ENCODE measurements around the gene FHIT. TPM values are rescaled to one million over a fixed set of nuclear protein-coding genes. Genes with fewer than 3 reads are reported as not detected.

Gene FHIT
- total RNA-seq, 1 donor from 2014 or later = 10.2 TPM

DNA sequence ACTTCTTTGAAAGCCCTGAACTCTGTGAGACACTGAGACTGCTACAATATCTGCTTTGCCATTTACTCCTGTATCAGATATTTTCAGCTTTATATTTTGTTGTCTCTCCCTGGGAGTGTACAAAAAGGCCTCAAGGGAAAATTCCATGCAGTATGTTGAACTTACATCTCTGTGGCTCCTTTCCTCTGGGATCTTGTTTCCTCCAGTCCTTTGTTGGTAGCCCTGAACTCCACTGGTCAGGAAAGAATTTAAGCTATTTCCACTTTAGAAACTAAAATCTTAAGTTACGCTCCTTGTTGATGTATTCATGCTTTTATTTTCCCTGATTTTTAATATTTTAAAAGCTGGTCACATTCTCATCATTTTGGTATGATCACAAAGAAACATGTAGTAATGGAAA, 277.9 kb downstream of the FHIT start:
- intact Hi-C loops (cut with DNase I) = no loop called here
- DNase-seq (ENCODE audit: low spot score) = no peak
- ATAC-seq = no peak

DNA sequence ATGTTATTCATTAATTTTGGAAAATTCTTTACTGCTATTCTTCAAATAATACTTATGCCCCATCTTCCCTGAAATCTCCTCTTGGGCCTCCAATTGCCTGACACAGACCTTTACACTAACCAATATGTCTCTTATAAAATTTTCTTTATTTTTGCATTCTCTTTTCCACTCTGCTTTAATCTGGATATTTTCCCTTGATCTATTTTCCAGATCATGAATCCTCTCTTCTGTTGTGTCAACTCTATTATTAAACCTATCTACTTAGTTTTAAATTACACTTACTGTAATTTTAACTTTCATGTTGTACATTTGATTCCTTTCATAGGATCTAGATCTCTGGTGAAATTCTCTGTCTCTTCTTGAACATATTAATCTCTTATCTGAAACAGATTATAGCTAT, 278.7 kb downstream of the FHIT start:
- DNase-seq (ENCODE audit: low spot score) (no peak), ATAC-seq (no peak)
- intact Hi-C loops (cut with DNase I) = no loop called here

DNA sequence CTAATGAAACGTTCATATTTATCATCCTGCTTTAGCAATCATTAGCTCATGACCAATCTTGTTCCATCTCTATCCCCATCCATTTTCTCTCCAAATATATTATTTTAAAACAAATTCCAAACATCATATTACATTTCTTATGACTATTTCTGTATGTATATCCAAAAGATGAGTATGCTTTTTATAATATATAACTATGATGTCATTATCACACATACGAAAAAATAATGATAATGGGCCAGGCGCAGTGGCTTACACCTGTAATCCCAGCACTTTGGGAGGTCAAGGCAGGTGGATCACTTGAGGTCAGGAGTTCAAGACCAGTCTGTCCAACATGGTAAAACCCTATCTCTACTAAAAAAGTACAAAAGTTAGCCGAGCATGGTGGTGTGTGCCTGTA, 280.4 kb downstream of the FHIT start:
- DNase-seq (ENCODE audit: low spot score) (no peak), ATAC-seq (no peak)
- intact Hi-C loops (cut with DNase I) = no loop called here

GRCh38 chr3:60967141-60967540, 284.1 kb downstream of the FHIT start:
- no peak for ATAC-seq
- intact Hi-C loops (cut with DNase I) = no loop called here

DNA sequence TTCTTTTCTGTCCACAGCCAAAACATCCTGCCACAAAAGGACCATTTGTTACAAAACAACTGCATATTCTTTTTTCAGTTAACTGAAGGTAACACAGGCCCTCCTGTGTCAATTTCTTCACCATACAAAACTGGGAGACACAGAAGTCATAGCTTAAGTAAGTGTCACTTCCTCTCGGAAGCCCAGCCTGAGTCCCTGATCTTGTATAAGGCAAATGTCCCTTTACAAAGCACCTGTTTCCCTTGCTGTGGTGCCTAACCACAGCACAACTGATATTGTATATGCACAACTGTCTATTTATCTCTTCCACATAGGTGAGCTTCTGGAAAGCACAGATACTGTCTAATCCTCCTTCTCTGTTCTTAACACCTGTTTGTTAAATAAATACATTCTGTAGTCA, 293.7 kb downstream of the FHIT start:
- no peak for DNase-seq (ENCODE audit: low spot score)
- intact Hi-C loops (cut with DNase I) = no loop called here
- no peak for ATAC-seq

More at GRCh38 chr3:60967141-60967540, 284.1 kb downstream of the FHIT start:
- DNase-seq (ENCODE audit: low spot score) = no peak

GRCh38 chr3:60956729-60957128, 294.5 kb downstream of the FHIT start:
- ATAC-seq = no peak
- no peak for DNase-seq (ENCODE audit: low spot score)
- intact Hi-C loops (cut with DNase I) = no loop called here

DNA sequence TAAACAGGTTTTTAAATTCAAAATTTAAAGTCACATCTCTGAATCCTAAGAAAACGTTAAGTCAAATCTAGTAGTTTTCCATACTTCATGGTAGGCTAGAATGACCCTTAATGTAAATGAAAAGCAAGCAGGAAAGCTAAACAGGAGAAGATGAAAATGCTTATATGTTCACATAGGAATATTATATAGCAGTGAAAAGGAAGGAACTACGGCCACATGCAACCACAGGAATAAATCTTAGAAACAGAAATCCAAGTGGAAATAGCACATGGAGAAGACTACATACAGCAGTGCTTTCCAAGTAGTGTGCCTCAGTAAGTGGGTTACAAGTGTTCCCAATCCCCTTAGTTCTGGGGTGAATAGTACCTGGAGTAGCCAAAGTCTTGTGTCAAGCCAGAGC, 296.2 kb downstream of the FHIT start:
- no peak for ATAC-seq
- intact Hi-C loops (cut with DNase I) = no loop called here

DNA sequence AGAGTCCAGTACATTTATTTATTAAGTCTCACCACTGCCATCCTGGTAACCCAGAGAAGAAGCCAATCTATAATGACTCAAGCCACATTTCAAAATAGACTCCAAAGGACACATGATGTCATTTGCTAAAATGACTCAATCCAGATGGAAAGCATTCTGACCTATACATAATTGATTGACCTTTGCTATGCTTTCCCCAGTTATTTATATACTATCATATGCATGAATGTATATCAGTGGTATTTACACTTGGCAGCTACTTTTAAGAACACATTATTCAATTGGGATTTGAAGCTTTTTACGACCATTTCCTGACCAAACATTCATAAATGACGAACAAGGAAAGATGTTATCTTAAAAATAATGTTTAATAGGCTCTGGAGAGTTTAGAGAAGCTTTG, 297.2 kb downstream of the FHIT start:
- DNase-seq (ENCODE audit: low spot score) (no peak), ATAC-seq (no peak)
- intact Hi-C loops (cut with DNase I) = no loop called here

More for the DNA sequence above, 296.2 kb downstream of the FHIT start:
- no peak for DNase-seq (ENCODE audit: low spot score)

DNA sequence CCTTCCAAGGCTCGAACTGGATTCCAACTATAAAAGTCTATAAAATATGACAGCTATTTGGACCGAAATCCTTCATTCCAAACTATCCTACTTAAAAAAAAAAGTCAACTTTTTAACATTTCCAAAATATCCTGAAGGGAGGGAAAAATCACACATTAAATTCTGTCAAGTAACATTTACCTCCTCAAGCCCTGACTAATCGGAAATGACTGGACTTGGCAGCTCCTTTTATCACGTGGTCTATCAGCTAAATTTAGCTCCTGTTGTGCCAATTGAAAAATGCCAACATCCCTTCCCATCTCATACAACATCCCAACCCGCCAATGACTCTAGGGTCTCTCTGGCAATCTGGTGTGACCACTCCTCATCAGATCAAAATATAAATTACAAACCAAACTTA, 297.9 kb downstream of the FHIT start:
- ATAC-seq (no peak), DNase-seq (ENCODE audit: low spot score) (no peak)
- intact Hi-C loops (cut with DNase I) = no loop called here

GRCh38 chr3:60952055-60952454, 299.2 kb downstream of the FHIT start:
- intact Hi-C loops (cut with DNase I) = no loop called here
- no peak for ATAC-seq
- DNase-seq (ENCODE audit: low spot score) = no peak

DNA sequence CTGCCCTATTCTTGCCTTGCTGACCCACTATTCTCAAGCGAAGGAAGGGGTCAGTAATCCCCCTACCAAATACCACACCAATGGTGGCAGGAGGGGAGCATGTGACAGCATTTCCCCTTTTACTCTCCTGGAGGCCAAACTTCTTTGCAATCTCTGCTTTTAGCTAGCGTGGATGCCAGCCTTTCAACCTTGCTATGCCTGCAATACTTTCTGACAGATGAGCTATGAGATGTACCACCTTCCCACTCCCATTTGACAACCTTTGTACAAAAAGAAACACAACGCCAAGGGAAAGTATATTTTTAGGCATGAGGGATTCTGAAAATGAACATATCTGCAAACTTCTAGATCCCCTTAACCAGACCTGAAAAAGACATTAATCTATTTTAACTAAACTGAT, 302.1 kb downstream of the FHIT start:
- DNase-seq (ENCODE audit: low spot score) = no peak
- intact Hi-C loops (cut with DNase I) = no loop called here

DNA sequence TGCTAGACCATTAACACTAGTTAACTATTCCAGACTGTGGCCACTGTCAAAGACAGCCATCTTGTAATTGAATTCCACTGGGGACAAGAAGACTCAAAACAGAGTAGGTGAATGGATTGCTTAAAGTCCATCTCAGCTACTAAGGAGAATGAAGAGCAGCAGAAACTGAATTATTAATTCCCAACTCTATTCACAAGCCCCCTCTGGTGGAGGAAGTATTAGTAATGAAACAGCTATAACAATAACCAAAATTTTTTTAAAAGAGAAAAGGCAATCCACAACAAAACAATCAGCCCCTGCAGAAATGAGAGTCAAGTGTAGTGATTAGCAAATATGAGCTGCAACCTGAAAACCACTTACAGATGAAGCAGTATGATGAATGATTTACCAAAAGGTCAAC, 302.8 kb downstream of the FHIT start:
- DNase-seq (ENCODE audit: low spot score) (no peak), ATAC-seq (no peak)
- intact Hi-C loops (cut with DNase I) = no loop called here

More for the DNA sequence above, 302.1 kb downstream of the FHIT start:
- ATAC-seq = no peak

GRCh38 chr3:60935709-60936108, 315.5 kb downstream of the FHIT start:
- DNase-seq (ENCODE audit: low spot score) = no peak
- ATAC-seq = no peak

GRCh38 chr3:60933824-60934223, 317.4 kb downstream of the FHIT start:
- ATAC-seq = no peak
- intact Hi-C loops (cut with DNase I) = no loop called here
- no peak for DNase-seq (ENCODE audit: low spot score)

More at GRCh38 chr3:60935709-60936108, 315.5 kb downstream of the FHIT start:
- intact Hi-C loops (cut with DNase I) = no loop called here

DNA sequence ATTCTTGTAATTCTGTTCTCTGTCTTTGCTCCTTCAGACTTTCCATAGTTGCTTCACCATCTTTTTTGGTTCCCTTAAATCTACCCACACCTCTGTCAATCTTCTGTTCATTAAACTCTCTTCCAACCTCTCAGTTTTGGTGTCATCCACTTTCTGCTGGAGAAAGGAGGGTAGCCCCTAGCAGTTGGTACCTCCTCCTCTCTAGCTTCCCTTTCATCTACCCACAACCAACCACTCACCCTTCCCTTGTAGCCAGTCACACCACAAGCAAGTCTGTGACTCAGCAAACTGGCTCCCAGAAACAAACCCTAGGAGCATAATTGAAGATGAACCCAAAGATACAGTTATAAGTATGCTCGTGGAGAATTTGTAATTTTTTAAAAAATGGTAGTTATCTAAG, 318.6 kb downstream of the FHIT start:
- intact Hi-C loops (cut with DNase I) = no loop called here
- DNase-seq (ENCODE audit: low spot score) = no peak
- ATAC-seq = no peak

GRCh38 chr3:60932170-60932569, 319.1 kb downstream of the FHIT start:
- intact Hi-C loops (cut with DNase I) = no loop called here
- no peak for ATAC-seq

DNA sequence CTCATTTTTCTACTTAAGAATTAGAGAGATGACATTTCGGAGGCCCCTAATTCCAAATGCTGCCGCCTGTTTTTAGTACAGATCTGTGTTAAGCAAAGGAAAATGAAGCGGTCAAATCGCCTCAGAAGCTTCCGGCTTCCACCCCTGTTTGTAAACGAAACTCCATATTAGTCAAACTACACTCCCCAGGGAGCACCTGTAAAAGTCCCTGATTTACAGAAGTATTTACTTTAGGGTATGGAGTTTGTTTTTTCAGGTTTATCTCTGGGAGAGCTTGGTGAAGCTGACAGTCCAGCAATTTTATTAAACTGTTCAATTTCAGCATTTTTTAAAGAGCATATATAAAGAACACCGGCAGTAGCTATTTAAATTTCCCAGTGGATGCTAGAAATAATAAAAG, 319.8 kb downstream of the FHIT start:
- no peak for ATAC-seq
- DNase-seq (ENCODE audit: low spot score) = no peak
- intact Hi-C loops (cut with DNase I) = no loop called here

More at GRCh38 chr3:60932170-60932569, 319.1 kb downstream of the FHIT start:
- no peak for DNase-seq (ENCODE audit: low spot score)

DNA sequence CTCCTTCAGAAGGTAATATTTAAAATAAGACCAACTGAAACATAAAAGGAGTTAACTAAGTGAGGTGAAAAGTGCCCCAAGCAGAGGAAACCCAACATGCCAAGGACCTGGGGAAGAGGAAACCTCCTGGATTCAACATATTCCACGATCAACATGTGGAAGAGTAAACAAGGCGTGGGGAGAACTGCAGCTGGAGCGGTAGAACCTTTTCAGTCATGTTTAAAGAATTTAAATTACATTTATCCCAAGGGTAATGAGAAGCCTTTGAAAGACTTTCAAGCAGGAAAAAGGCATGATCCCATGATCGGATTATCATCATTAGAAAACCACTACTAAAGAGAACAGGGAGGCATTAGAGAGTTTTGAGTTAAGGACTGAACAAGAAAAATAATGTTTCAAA, 330.7 kb downstream of the FHIT start:
- ATAC-seq = no peak
- no peak for DNase-seq (ENCODE audit: low spot score)
- intact Hi-C loops (cut with DNase I) = no loop called here

DNA sequence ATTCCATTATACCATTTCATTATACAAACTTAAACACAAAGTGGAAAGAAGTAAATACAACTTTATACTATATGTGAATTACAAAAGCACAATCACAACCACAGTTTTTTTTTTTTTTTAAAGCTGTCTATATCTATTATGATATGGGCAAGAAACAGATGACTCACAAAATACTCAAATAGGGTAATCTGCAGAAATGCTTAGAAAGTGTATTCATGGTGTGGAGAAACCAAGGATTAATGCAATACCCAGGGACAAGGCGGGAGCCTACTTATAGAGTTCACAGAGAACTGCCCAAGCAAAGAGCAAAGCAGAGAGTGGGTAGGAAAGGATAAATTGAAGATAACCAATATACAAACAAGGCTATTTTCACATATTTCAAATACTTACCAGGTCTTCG, 332.0 kb downstream of the FHIT start:
- DNase-seq (ENCODE audit: low spot score) = no peak
- intact Hi-C loops (cut with DNase I) = no loop called here
- ATAC-seq = no peak

- ATAC-seq (no peak), DNase-seq (ENCODE audit: low spot score) (no peak)
- intact Hi-C loops (cut with DNase I) = no loop called here
Measured at GRCh38 chr3:60917141-60917540, 334.1 kb downstream of the FHIT start.

DNA sequence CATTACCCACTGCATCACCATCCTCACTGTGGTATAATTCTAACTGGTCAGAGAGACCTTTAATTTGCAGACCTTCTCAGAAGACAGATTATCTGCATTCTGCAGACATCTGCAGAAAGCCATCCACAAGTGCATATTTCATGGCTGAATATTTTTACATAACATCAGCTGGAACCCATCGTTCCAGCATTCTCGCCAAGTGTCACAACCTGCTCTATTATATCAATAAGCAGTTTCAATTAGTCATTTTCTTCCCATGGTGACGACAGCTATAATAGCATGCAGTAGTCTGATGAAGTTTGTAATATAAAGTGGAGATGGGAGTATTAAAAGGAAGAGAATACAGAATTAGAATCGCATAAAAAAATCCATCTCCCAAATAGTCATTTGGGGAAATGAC, 334.7 kb downstream of the FHIT start:
- intact Hi-C loops (cut with DNase I) = no loop called here
- no peak for ATAC-seq
- DNase-seq (ENCODE audit: low spot score) = no peak

- no peak for DNase-seq (ENCODE audit: low spot score)
Measured at GRCh38 chr3:60913474-60913873, 337.8 kb downstream of the FHIT start.

More at GRCh38 chr3:60913474-60913873, 337.8 kb downstream of the FHIT start:
- ATAC-seq = no peak
- intact Hi-C loops (cut with DNase I) = no loop called here

Measured in sciatic nerve (tissue), 2 donors.